HG03196 (cell line): ENCODE measurements around the gene WDTC1.

Experiments
- ATAC-seq: cut with Tn5 transposase; IDR thresholded peaks from one replicate; pipeline ENCODE4 v1.9.1; 2021; ENCODE audit not compliant: unreplicated experiment

Gene WDTC1

GRCh38 chr1:27300341-27301051 lies 66.1 kb downstream of the WDTC1 start:
- ATAC-seq = no peak

- no peak for ATAC-seq
These were observed 66.6 kb downstream of the WDTC1 start for GRCh38 chr1:27301052-27301422.

GRCh38 chr1:27301582-27302199 lies 67.3 kb downstream of the WDTC1 start:
- no peak for ATAC-seq

GRCh38 chr1:27302612-27303011 lies 68.2 kb downstream of the WDTC1 start:
- no peak for ATAC-seq

DNA sequence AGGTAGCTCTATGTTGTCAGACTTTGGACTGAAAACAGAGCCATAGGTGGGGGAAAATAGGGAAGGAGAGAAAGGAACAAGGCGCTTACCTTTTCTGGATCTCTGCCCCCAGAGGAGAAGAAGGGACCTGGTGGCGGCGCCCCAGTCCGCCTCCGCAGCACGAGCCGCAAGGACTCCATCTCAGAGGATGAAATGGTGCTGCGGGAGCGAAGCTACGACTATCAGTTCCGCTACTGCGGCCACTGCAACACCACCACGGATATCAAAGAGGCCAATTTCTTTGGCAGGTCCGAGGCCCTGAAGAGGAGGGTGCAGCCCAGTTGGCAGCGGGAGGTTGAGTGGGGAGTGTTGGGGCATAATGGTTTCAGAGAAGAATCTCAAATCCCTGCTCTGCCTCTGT lies 69.1 kb downstream of the WDTC1 start:
- ATAC-seq = no peak

- no peak for ATAC-seq
These were observed 71.6 kb downstream of the WDTC1 start for GRCh38 chr1:27306071-27306470.

GRCh38 chr1:27306892-27307761 lies 72.7 kb downstream of the WDTC1 start:
- ATAC-seq = no peak

- no peak for ATAC-seq
These were observed 73.6 kb downstream of the WDTC1 start for GRCh38 chr1:27307874-27308598.

- ATAC-seq = no peak
These were observed 79.7 kb downstream of the WDTC1 start for GRCh38 chr1:27314169-27314568.

- ATAC-seq = no peak
These were observed 80.3 kb downstream of the WDTC1 start for GRCh38 chr1:27314737-27315136.

DNA sequence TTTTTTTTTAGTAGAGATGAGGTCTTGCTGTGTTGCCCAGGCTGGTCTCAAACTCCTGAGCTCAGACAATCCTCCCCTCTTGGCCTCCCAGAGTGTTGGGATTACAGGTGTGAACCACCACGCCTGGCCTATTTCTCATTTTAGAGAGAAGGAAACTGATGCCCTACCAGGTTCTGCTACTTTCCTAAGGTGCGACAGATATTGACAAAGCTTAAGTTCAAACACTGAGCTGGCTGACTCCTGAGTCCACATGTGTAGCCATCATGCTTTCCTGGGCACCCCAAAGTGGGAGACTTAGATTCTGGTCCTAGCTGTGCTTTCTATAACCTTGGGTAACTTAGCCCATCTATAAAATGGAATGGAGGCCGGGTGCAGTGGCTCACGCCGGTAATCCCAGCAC lies 82.4 kb downstream of the WDTC1 start:
- no peak for ATAC-seq

DNA sequence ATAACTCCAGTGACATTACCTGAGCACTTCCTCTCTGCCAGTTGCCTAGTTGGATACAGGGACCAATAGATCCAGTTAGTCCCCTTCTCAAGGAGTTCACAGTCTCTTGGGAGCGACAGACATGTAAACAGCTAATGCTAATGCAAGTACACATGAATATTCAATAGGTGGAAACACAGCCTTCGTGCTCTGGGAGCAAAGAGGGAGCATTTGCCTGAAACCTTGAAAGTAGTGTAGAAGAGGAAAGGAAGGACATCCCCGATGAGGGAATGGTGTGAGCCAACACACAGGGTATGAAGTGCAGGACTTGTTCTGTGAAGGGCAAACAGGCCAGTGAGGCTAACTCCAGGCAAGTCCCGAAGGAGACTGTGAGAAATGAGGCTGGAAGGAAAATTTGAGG lies 83.7 kb downstream of the WDTC1 start:
- ATAC-seq = no peak

GRCh38 chr1:27318596-27318995 lies 84.2 kb downstream of the WDTC1 start:
- ATAC-seq = no peak

GRCh38 chr1:27321813-27322568 lies 87.6 kb downstream of the WDTC1 start, which contains the start of gene TMEM222:
TSS of gene TMEM222 (plus strand) at chr1:27322163. CDS start at chr1:27322198, 35 bp downstream.
- peak; percentile 91 for ATAC-seq

DNA sequence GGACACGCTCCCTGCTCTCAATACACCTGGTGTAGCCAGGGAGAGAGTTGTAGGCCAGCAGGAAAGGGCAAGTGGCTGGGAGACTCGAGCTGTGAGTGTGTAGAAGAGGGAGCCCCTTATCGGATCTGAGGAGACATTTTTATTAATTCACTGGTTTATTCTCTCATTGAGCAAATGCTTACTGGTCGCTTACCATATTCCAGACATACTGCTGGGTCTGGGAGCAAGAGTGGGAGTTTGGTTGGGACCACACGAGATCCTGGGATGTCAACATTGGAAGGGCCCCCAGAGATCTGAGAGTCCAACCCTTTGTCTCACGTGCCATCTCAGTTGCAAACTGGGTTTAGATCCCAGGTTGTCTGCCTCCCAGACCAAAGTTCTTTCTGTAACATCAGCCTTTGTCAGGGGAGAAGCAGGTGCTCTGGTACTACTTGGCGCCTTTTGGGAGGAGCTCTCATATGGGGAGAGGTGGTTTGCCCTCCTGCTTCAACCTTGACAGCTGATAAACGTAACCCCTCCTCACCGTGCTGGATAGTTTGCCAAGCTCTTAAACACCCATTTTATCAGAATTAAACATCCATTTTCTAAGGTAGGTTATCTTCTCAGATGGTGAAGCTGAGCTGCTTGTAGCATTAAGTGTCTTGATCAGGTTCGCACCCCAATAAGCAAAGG lies 88.3 kb downstream of the WDTC1 start:
- ATAC-seq = no peak

DNA sequence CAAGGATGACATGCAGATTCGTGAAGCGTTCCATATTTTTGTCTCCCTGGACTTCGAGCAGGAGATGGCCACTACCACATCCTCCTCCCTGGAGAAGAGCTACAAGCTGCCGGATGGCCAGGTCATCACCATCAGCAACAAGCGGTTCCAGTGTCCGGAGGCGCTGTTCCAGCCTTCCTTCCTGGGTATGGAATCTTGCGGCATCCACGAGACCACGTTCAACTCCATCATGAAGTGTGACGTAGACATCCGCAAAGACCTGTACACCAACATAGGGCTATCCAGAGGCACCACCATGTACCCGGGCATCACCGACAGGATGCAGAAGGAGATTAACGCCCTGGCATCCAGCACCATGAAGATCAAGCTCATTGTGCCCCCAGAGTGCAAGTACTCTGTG lies 90.9 kb downstream of the WDTC1 start:
- ATAC-seq = no peak

- ATAC-seq = no peak
These were observed 93.5 kb downstream of the WDTC1 start for GRCh38 chr1:27327964-27328363.

DNA sequence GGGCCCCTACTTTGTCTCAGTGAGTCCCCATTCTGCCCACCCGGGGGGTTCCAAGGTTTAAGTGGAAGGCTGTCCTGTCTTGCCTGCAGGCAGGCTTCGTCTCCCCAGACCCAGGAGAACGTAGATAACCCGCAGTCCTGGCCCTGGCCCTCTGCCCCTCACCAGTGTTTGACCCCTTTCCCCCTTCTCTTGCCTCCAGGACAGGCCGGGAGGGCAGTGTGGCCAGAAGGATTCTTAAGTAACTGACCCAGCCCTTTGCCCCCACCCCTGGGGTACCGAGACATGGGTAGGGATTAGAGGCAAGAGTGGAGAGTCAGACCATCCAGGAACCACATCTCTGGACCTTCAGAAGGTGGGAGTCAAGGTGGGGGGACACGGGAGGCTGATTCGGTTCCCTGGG lies 96.4 kb downstream of the WDTC1 start:
- ATAC-seq = no peak

DNA sequence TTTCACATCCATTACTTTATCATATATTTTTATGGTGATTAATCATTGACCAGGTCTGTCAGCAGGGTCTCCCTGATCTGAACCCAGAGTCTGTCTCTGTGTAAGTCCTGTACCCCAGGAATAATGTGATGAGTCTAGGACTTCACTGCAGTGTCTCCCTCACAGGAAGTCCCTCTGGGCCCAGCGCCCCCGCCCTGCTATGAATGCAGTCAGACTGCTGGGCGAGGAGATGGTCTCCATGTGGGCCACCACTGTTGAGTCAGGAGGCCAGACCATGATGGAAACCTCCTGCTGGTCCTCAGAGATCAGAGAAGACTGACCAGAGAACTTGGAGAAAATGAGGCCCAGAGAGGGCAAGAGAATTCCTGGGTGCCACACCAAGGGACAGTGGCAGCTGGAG lies 97.0 kb downstream of the WDTC1 start:
- ATAC-seq = no peak

GRCh38 chr1:27331922-27332321 lies 97.5 kb downstream of the WDTC1 start:
- ATAC-seq = no peak
